Measurements from ENCODE around the gene IRS2. TPM values are rescaled to one million over a fixed set of nuclear protein-coding genes. Genes with fewer than 3 reads are reported as not detected.

IRS2 gene
- total and polyA plus RNA-seq, 7 experiments from 2014 or later: 2.7 to 94.9 (median 26.1) TPM

DNA sequence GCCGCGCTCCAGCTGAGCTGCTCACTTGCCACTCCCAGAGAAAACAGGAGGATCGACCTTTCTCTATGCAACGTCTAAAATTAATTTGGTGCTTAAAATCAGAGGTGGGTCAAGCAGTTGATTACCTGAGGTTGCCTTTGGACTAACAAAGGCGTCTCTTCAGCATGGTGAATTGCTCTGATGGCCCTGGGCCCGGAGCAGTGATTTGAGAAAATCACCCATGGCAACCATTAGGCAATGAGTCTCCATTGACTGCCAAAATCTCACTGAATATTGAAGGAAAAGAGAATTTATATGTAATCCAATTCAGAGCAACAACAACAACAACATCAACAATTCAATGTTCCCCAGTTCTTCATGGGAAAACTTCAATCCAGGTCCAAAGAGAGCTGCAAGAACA lies 61.8 kb downstream of the IRS2 start:
- H3K27me3 ChIP-seq (ENCODE audit: control insufficient read depth in 2 of 2, insufficient read depth in 2 of 2, low read length in 2 of 2): no peaks in the 10 kb centered on the region
- DNase-seq (no peak), ATAC-seq (no peak)
- H3K9me3 ChIP-seq (ENCODE audit: control insufficient read depth in 2 of 3, low read length in 3 of 3): no peaks in the 10 kb centered on the region
- Mint-ChIP-seq H3K4me3 (no peak overlapping the region), H3K27me3 (peaks cover 3 to 24% (median 15%) of the 10 kb centered on the region in 5 donors), H3K4me1 (peaks cover 0 to 16% (median 4%) of the 10 kb centered on the region in 7 donors), H3K9me3 (no peaks in the 10 kb centered on the region), H3K27ac (no peak overlapping the region), H3K36me3 (no peaks in the 10 kb centered on the region)
- H3K4me3 ChIP-seq (ENCODE audit: low read length): no peak overlapping the region
- no peak overlapping the region for H3K27ac ChIP-seq (ENCODE audit: low read depth, low read length)
- intact Hi-C loops (cut with micrococcal nuclease): no loop called here
- H3K36me3 ChIP-seq (ENCODE audit: control insufficient read depth in 2 of 3, insufficient read depth in 3 of 3, low read length in 3 of 3): no peaks in the 10 kb centered on the region
- no peaks in the 10 kb centered on the region for H3K4me1 ChIP-seq (ENCODE audit: control insufficient read depth in 2 of 2, insufficient read depth in 2 of 2, low read length in 2 of 2)
- ChIA-PET CTCF (no interaction called here), POLR2A (no interaction called here)

GRCh38 chr13:109723046-109723445 lies 63.3 kb downstream of the IRS2 start:
- H3K36me3 ChIP-seq (ENCODE audit: control insufficient read depth in 2 of 3, insufficient read depth in 3 of 3, low read length in 3 of 3): no peaks in the 10 kb centered on the region
- H3K36me3 Mint-ChIP-seq: no peaks in the 10 kb centered on the region

GRCh38 chr13:109722068-109722467 lies 64.3 kb downstream of the IRS2 start:
- H3K9me3 ChIP-seq (ENCODE audit: control insufficient read depth in 2 of 3, low read length in 3 of 3): no peaks in the 10 kb centered on the region
- no peaks in the 10 kb centered on the region for H3K4me1 ChIP-seq (ENCODE audit: control insufficient read depth in 2 of 2, insufficient read depth in 2 of 2, low read length in 2 of 2)
- no peaks in the 10 kb centered on the region for H3K27me3 ChIP-seq (ENCODE audit: control insufficient read depth in 2 of 2, insufficient read depth in 2 of 2, low read length in 2 of 2)
- Mint-ChIP-seq H3K27ac (no peak overlapping the region), H3K9me3 (no peaks in the 10 kb centered on the region), H3K4me3 (no peak overlapping the region), H3K27me3 (peaks cover 0 to 12% (median 8%) of the 10 kb centered on the region in 5 donors), H3K4me1 (peaks cover 0 to 7% (median 4%) of the 10 kb centered on the region in 7 donors), H3K36me3 (no peaks in the 10 kb centered on the region)
- H3K4me3 ChIP-seq (ENCODE audit: low read length): no peak overlapping the region
- CTCF ChIA-PET: no interaction called here
- intact Hi-C loops (cut with micrococcal nuclease): no loop called here
- ATAC-seq (no peak), DNase-seq (no peak)
- no peaks in the 10 kb centered on the region for H3K36me3 ChIP-seq (ENCODE audit: control insufficient read depth in 2 of 3, insufficient read depth in 3 of 3, low read length in 3 of 3)
- POLR2A ChIA-PET: no interaction called here
- no peak overlapping the region for H3K27ac ChIP-seq (ENCODE audit: low read depth, low read length)

More at GRCh38 chr13:109723046-109723445, 63.3 kb downstream of the IRS2 start:
- DNase-seq (no peak), ATAC-seq (no peak)
- no peak overlapping the region for H3K27ac Mint-ChIP-seq
- H3K27me3 ChIP-seq (ENCODE audit: control insufficient read depth in 2 of 2, insufficient read depth in 2 of 2, low read length in 2 of 2): no peaks in the 10 kb centered on the region
- H3K4me1 ChIP-seq (ENCODE audit: control insufficient read depth in 2 of 2, insufficient read depth in 2 of 2, low read length in 2 of 2): no peaks in the 10 kb centered on the region
- peaks cover 0 to 18% (median 8%) of the 10 kb centered on the region in 5 donors for H3K27me3 Mint-ChIP-seq
- no peak overlapping the region for H3K4me3 Mint-ChIP-seq
- ChIA-PET CTCF (no interaction called here), POLR2A (no interaction called here)
- H3K9me3 Mint-ChIP-seq: no peaks in the 10 kb centered on the region
- H3K27ac ChIP-seq (ENCODE audit: low read depth, low read length): no peak overlapping the region
- intact Hi-C loops (cut with micrococcal nuclease): no loop called here
- peaks cover 0 to 7% (median 4%) of the 10 kb centered on the region in 7 donors for H3K4me1 Mint-ChIP-seq
- H3K4me3 ChIP-seq (ENCODE audit: low read length): no peak overlapping the region
- H3K9me3 ChIP-seq (ENCODE audit: control insufficient read depth in 2 of 3, low read length in 3 of 3): no peaks in the 10 kb centered on the region

DNA sequence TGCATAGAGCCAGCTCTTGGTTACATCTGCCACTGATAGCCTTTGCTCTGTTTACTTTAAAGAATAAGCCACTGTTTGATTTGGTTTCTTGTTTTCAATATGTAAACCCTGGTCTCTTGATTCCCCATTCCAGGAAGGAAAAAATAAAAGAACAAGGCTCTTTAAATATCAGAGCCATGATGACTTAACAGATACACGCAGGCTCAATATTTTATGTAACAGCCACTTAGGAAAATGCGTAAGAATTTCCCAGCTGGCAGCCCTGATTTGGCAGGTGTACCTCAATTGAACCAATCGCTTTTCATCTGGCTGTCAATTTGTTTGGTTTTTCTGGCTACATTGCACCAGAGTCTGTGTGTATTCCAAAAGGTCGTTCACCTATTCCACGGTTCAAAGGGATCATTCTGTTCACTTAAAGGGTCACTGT lies 65.6 kb downstream of the IRS2 start:
- ChIA-PET CTCF (no interaction called here), POLR2A (no interaction called here)
- Histone ChIP-seq H3K4me3 (ENCODE audit: low read length) (no peak overlapping the region), H3K27me3 (ENCODE audit: control insufficient read depth in 2 of 2, insufficient read depth in 2 of 2, low read length in 2 of 2) (no peaks in the 10 kb centered on the region), H3K36me3 (ENCODE audit: control insufficient read depth in 2 of 3, insufficient read depth in 3 of 3, low read length in 3 of 3) (no peaks in the 10 kb centered on the region), H3K9me3 (ENCODE audit: control insufficient read depth in 2 of 3, low read length in 3 of 3) (no peaks in the 10 kb centered on the region), H3K27ac (ENCODE audit: low read depth, low read length) (no peak overlapping the region), H3K4me1 (ENCODE audit: control insufficient read depth in 2 of 2, insufficient read depth in 2 of 2, low read length in 2 of 2) (no peaks in the 10 kb centered on the region)
- DNase-seq (no peak), ATAC-seq (no peak)
- H3K27me3 Mint-ChIP-seq: peaks cover 0 to 8% (median 6%) of the 10 kb centered on the region in 5 donors
- H3K4me1 Mint-ChIP-seq: peaks cover 0 to 6% (median 4%) of the 10 kb centered on the region in 7 donors
- H3K27ac Mint-ChIP-seq: no peak overlapping the region
- no peak overlapping the region for H3K4me3 Mint-ChIP-seq
- intact Hi-C loops (cut with micrococcal nuclease): no loop called here
- H3K9me3 Mint-ChIP-seq: no peaks in the 10 kb centered on the region
- H3K36me3 Mint-ChIP-seq: no peaks in the 10 kb centered on the region

DNA sequence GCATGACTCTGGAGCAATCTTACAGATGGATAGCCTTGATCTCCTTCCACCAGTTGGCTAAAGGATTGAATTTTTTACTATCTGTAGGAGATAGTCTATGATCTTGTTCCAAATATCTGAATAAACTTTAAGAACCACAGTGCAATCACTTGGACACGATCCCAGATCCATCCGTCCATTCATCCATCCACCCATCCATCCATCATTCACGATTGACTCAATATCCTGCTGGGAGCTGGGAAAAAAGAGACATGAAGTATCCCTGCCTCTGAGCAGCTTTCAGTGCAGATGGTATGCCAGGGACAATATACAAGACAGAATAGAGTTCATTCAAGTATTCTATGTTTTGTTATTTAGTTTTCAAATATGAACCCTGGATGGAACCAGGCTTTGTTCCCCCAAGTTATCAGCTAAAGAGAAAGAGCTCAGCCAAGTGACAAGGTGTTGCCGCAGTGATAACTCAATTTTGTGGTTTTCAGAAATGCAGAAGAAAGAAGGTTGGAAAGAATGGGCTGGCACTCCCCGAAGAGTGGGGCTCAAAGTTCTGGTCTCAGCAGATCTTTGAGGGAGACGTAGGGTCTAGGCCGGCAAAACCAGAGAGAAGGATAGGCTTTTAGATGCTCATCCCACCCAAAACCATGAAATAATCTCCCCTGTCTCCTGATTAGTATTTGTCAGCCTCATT lies 66.3 kb downstream of the IRS2 start:
- peaks cover 2 to 8% (median 6%) of the 10 kb centered on the region in 5 donors for H3K27me3 Mint-ChIP-seq
- H3K27ac Mint-ChIP-seq: no peak overlapping the region
- H3K4me3 Mint-ChIP-seq: no peak overlapping the region
- H3K4me1 ChIP-seq (ENCODE audit: control insufficient read depth in 2 of 2, insufficient read depth in 2 of 2, low read length in 2 of 2): no peaks in the 10 kb centered on the region
- H3K4me3 ChIP-seq (ENCODE audit: low read length): no peak overlapping the region
- no peaks in the 10 kb centered on the region for H3K36me3 Mint-ChIP-seq
- H3K36me3 ChIP-seq (ENCODE audit: control insufficient read depth in 2 of 3, insufficient read depth in 3 of 3, low read length in 3 of 3): no peaks in the 10 kb centered on the region
- ATAC-seq (no peak), DNase-seq (no peak)
- H3K4me1 Mint-ChIP-seq: peaks cover 0 to 5% (median 0%) of the 10 kb centered on the region in 7 donors
- H3K27me3 ChIP-seq (ENCODE audit: control insufficient read depth in 2 of 2, insufficient read depth in 2 of 2, low read length in 2 of 2): no peaks in the 10 kb centered on the region
- intact Hi-C loops (cut with micrococcal nuclease): no loop called here
- H3K27ac ChIP-seq (ENCODE audit: low read depth, low read length): no peak overlapping the region
- CTCF ChIA-PET: no interaction called here
- no peaks in the 10 kb centered on the region for H3K9me3 Mint-ChIP-seq
- POLR2A ChIA-PET: no interaction called here
- H3K9me3 ChIP-seq (ENCODE audit: control insufficient read depth in 2 of 3, low read length in 3 of 3): no peaks in the 10 kb centered on the region

GRCh38 chr13:109718726-109719125 lies 67.7 kb downstream of the IRS2 start:
- POLR2A ChIA-PET: no interaction called here
- H3K4me3 Mint-ChIP-seq: no peak overlapping the region

GRCh38 chr13:109717686-109718085 lies 68.7 kb downstream of the IRS2 start:
- CTCF ChIA-PET: no interaction called here
- no peak overlapping the region for H3K4me3 Mint-ChIP-seq

More at GRCh38 chr13:109718726-109719125, 67.7 kb downstream of the IRS2 start:
- no peaks in the 10 kb centered on the region for H3K36me3 Mint-ChIP-seq
- H3K4me1 Mint-ChIP-seq: peaks cover 0 to 5% (median 0%) of the 10 kb centered on the region in 7 donors
- no peak overlapping the region for H3K27ac Mint-ChIP-seq
- H3K27me3 Mint-ChIP-seq: peaks cover 3 to 8% (median 6%) of the 10 kb centered on the region in 5 donors
- Histone ChIP-seq H3K4me1 (ENCODE audit: control insufficient read depth in 2 of 2, insufficient read depth in 2 of 2, low read length in 2 of 2) (no peaks in the 10 kb centered on the region), H3K4me3 (ENCODE audit: low read length) (no peak overlapping the region), H3K27me3 (ENCODE audit: control insufficient read depth in 2 of 2, insufficient read depth in 2 of 2, low read length in 2 of 2) (no peaks in the 10 kb centered on the region), H3K27ac (ENCODE audit: low read depth, low read length) (no peak overlapping the region), H3K9me3 (ENCODE audit: control insufficient read depth in 2 of 3, low read length in 3 of 3) (no peaks in the 10 kb centered on the region), H3K36me3 (ENCODE audit: control insufficient read depth in 2 of 3, insufficient read depth in 3 of 3, low read length in 3 of 3) (no peaks in the 10 kb centered on the region)
- DNase-seq (no peak), ATAC-seq (no peak)
- intact Hi-C loops (cut with micrococcal nuclease): no loop called here
- CTCF ChIA-PET: no interaction called here
- no peaks in the 10 kb centered on the region for H3K9me3 Mint-ChIP-seq

More at GRCh38 chr13:109717686-109718085, 68.7 kb downstream of the IRS2 start:
- no peaks in the 10 kb centered on the region for H3K27me3 ChIP-seq (ENCODE audit: control insufficient read depth in 2 of 2, insufficient read depth in 2 of 2, low read length in 2 of 2)
- DNase-seq: no peak
- H3K9me3 Mint-ChIP-seq: no peaks in the 10 kb centered on the region
- H3K36me3 ChIP-seq (ENCODE audit: control insufficient read depth in 2 of 3, insufficient read depth in 3 of 3, low read length in 3 of 3): no peaks in the 10 kb centered on the region
- peaks cover 0 to 5% (median 0%) of the 10 kb centered on the region in 7 donors for H3K4me1 Mint-ChIP-seq
- H3K4me3 ChIP-seq (ENCODE audit: low read length): no peak overlapping the region
- no peaks in the 10 kb centered on the region for H3K4me1 ChIP-seq (ENCODE audit: control insufficient read depth in 2 of 2, insufficient read depth in 2 of 2, low read length in 2 of 2)
- POLR2A ChIA-PET: no interaction called here
- no peak overlapping the region for H3K27ac Mint-ChIP-seq
- H3K27ac ChIP-seq (ENCODE audit: low read depth, low read length): no peak overlapping the region
- no peaks in the 10 kb centered on the region for H3K9me3 ChIP-seq (ENCODE audit: control insufficient read depth in 2 of 3, low read length in 3 of 3)
- ATAC-seq: no peak
- H3K27me3 Mint-ChIP-seq: peaks cover 4 to 8% (median 6%) of the 10 kb centered on the region in 5 donors
- intact Hi-C loops (cut with micrococcal nuclease): no loop called here
- no peaks in the 10 kb centered on the region for H3K36me3 Mint-ChIP-seq
